Gastrocnemius medialis (tissue), 4 donors: ENCODE measurements around the gene HPCA.

ENCODE experiments used
- POLR2A ChIP-seq, 2 donors: fragments of 450-650 bp; IDR thresholded peaks; one replicate each; pipeline ENCODE4 v1.6.1; 2017; ENCODE audit warnings: antibody characterized with exemption in 2 of 2, mild to moderate bottlenecking in 2 of 2, moderate library complexity in 2 of 2
- TF ChIP-seq, protein P1 (sequence below), 5 experiments: fragments of 450-650 bp in 3 of 5; fragments of 200-600 bp in 2 of 5; sonication (generic) in 2 of 5; IDR thresholded peaks in 4 of 5; conservative IDR thresholded peaks in 1 of 5; 1 replicate in 4 of 5; 2 replicates in 1 of 5; pipeline ENCODE4 v1.5.1; 2016 to 2019; ENCODE audit warnings: antibody characterized with exemption in 5 of 5, mild to moderate bottlenecking in 3 of 5, moderate library complexity in 3 of 5

DNA sequence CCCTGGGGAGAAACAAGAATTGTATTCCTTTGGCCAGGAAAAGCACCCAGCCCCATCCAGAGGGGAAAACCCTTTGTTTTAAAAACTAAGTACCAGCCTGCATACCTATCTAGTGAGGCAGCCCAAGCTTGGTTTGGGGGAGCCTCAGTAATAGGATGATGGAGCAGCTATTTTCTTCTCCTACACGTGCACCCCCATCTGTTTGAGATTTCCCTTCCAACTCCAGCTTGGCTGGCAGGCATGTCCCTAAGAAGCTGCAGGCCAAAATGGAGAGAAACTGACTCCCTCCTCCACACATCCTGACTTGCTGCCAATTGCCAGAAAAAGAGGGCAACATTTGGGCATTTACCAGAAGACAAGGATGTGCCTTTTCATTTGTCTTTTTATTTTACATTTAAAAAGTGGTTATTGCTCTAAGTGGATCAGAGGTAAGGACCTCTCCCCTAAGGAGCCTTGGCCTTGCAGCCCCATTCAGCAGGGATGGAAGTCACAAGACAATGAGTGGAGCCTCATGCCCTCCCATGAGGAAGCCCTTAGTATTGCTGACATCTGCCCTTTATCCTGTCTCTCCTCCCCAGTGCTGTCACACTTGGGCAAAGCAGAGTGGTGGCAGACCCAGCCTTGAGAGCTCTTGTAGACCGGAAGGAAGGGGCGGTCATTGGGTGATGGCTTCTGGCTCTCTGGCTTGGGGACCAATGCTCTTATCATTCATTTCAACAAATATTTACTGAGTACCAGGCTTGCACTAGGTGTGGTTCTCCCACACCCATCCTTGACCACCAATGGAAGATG is 24.2 kb upstream of the HPCA start:
- TF ChIP-seq, protein P1, sequence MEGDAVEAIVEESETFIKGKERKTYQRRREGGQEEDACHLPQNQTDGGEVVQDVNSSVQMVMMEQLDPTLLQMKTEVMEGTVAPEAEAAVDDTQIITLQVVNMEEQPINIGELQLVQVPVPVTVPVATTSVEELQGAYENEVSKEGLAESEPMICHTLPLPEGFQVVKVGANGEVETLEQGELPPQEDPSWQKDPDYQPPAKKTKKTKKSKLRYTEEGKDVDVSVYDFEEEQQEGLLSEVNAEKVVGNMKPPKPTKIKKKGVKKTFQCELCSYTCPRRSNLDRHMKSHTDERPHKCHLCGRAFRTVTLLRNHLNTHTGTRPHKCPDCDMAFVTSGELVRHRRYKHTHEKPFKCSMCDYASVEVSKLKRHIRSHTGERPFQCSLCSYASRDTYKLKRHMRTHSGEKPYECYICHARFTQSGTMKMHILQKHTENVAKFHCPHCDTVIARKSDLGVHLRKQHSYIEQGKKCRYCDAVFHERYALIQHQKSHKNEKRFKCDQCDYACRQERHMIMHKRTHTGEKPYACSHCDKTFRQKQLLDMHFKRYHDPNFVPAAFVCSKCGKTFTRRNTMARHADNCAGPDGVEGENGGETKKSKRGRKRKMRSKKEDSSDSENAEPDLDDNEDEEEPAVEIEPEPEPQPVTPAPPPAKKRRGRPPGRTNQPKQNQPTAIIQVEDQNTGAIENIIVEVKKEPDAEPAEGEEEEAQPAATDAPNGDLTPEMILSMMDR (IDR thresholded peaks at IDR 0.05 in 4 of 5, conservative IDR thresholded peaks at IDR 0.05 in 1 of 5): no peak
- TF ChIP-seq POLR2A (IDR thresholded peaks at IDR 0.05): no peak
